CD4-positive, alpha-beta T cell (primary cell): ENCODE results near the gene MCC. TPM values are rescaled to one million over a fixed set of nuclear protein-coding genes. Genes with fewer than 3 reads are reported as not detected.

Experiments used
- ATAC-seq: fragments of 200-7000 bp; cut with Tn5 transposase; one replicate; pipeline ENCODE4 v1.10.0; 2022; ENCODE audit warnings: mild to moderate bottlenecking; ENCODE audit not compliant: poor library complexity
- CTCF ChIA-PET: fragments of 350-600 bp; sonication (Branson Sonifier 250); formaldehyde crosslinking; loops from one replicate; lab custom pipeline; 2021; ENCODE audit warnings: antibody characterized with exemption, inconsistent platforms; lab: Charles Lee
- POLR2A ChIA-PET: fragments of 350-600 bp; sonication (Branson Sonifier 250); formaldehyde crosslinking; loops from one replicate; lab custom pipeline; 2021; ENCODE audit warnings: antibody characterized with exemption, inconsistent platforms; lab: Charles Lee
- DNase-seq, 14 experiments: peaks; one replicate each; pipeline ENCODE4 v3.0.0-alpha.2; 2013 to 2020; ENCODE audit warnings: mixed read lengths in 2 of 14
- H3K27ac ChIP-seq, 2 donors: one replicate each; pipeline versions ENCODE4 v1.5.1 to v1.7.0; 2013; ENCODE audit warnings: low read length in 2 of 2, low read depth in 1 of 2, mild to moderate bottlenecking in 1 of 2
- H3K27me3 ChIP-seq, 2 experiments: 1 replicate in 1 of 2; 2 replicates in 1 of 2; pipeline versions ENCODE4 v1.6.1 to v1.7.0; 2013; ENCODE audit warnings: low read length in 2 of 2, control low read depth in 1 of 2, mild to moderate bottlenecking in 1 of 2, moderate library complexity in 1 of 2; ENCODE audit not compliant: insufficient read depth in 2 of 2, control insufficient read depth in 1 of 2
- H3K36me3 ChIP-seq: one replicate; pipeline ENCODE4 v1.6.1; 2013; ENCODE audit warnings: low read length, control low read depth; ENCODE audit not compliant: insufficient read depth
- H3K4me1 ChIP-seq: one replicate; pipeline ENCODE4 v1.6.1; 2013; ENCODE audit warnings: low read length, control low read depth; ENCODE audit not compliant: insufficient read depth
- H3K4me3 ChIP-seq: one replicate; pipeline ENCODE4 v1.5.1; 2013; ENCODE audit warnings: mild to moderate bottlenecking, low read length, moderate library complexity
- H3K9me3 ChIP-seq, 2 experiments: 1 replicate in 1 of 2; 2 replicates in 1 of 2; pipeline versions ENCODE4 v1.6.1 to v1.7.0; 2013; ENCODE audit warnings: low read length in 2 of 2, mild to moderate bottlenecking in 2 of 2, control low read depth in 1 of 2, moderate library complexity in 1 of 2; ENCODE audit not compliant: control insufficient read depth in 1 of 2, insufficient read depth in 1 of 2
- H3K27ac Mint-ChIP-seq: one replicate; pipeline ENCODE4 v1.8.0; 2020; ENCODE audit warnings: mixed read lengths
- H3K27me3 Mint-ChIP-seq: one replicate; pipeline ENCODE4 v1.8.0; 2021; ENCODE audit warnings: mixed read lengths
- H3K36me3 Mint-ChIP-seq: one replicate; pipeline ENCODE4 v1.8.0; 2021; ENCODE audit warnings: low read depth, mixed read lengths
- H3K4me1 Mint-ChIP-seq: one replicate; pipeline ENCODE4 v1.8.0; 2021; ENCODE audit warnings: low read depth, mixed read lengths
- H3K4me3 Mint-ChIP-seq: one replicate; pipeline ENCODE4 v1.8.0; 2020; ENCODE audit warnings: mild to moderate bottlenecking, mixed read lengths
- H3K9me3 Mint-ChIP-seq: one replicate; pipeline ENCODE4 v1.8.0; 2020; ENCODE audit warnings: mixed read lengths
- CTCF ChIP-seq: fragments of 200-600 bp; IDR thresholded peaks from one replicate; pipeline ENCODE4 v1.8.0; 2022; ENCODE audit warnings: antibody characterized with exemption, mild to moderate bottlenecking
- intact Hi-C, 2 experiments: fragments of 100-400 bp; cut with DNase I in 1 of 2; cut with micrococcal nuclease in 1 of 2; formaldehyde crosslinking; loops; one replicate each; pipeline versions ENCODE4 v1.15.1 to v1.9.0; 2023 to 2025; cut with DNase I, micrococcal nuclease
- total RNA-seq, 174 experiments: library from RNA in 2 of 174; stranded (reverse) in 2 of 174; gene quantifications; one replicate each; pipeline ENCODE4 v1.2.3 and lab custom pipeline; 2021 to 2026

MCC gene
- total RNA-seq, 2 experiments from 2014 or later: 3.2 to 3.3 TPM

GRCh38 chr5:113098378-113098777 lies 389.9 kb downstream of the MCC start:
- Mint-ChIP-seq H3K4me3 (no peak overlapping the region), H3K27ac (no peak overlapping the region), H3K9me3 (no peaks in the 10 kb centered on the region), H3K4me1 (no peaks in the 10 kb centered on the region), H3K36me3 (no peaks in the 10 kb centered on the region), H3K27me3 (no peaks in the 10 kb centered on the region)
- no peak for TF ChIP-seq CTCF
- ATAC-seq (no peak), DNase-seq (no peak)
- Histone ChIP-seq H3K36me3 (no peaks in the 10 kb centered on the region), H3K27me3 (no peaks in the 10 kb centered on the region), H3K4me1 (no peaks in the 10 kb centered on the region), H3K9me3 (no peaks in the 10 kb centered on the region), H3K4me3 (no peak overlapping the region), H3K27ac (no peak overlapping the region)
- intact Hi-C loops: no loop called here
- POLR2A ChIA-PET: no interaction called here
- CTCF ChIA-PET: no interaction called here

GRCh38 chr5:113095831-113096230 lies 392.4 kb downstream of the MCC start:
- Mint-ChIP-seq H3K27me3 (no peaks in the 10 kb centered on the region), H3K9me3 (no peaks in the 10 kb centered on the region), H3K27ac (no peak overlapping the region), H3K4me1 (peaks cover 4% of the 10 kb centered on the region), H3K4me3 (no peak overlapping the region), H3K36me3 (no peaks in the 10 kb centered on the region)
- Histone ChIP-seq H3K4me1 (no peaks in the 10 kb centered on the region), H3K27ac (no peak overlapping the region), H3K9me3 (no peaks in the 10 kb centered on the region), H3K4me3 (no peak overlapping the region), H3K36me3 (no peaks in the 10 kb centered on the region), H3K27me3 (no peaks in the 10 kb centered on the region)
- CTCF ChIA-PET: no interaction called here
- POLR2A ChIA-PET: no interaction called here
- ATAC-seq (no peak), DNase-seq (no peak)
- intact Hi-C loops: no loop called here
- TF ChIP-seq CTCF: no peak

- TF ChIP-seq CTCF: no peak
- Histone ChIP-seq H3K4me1 (no peaks in the 10 kb centered on the region), H3K9me3 (no peaks in the 10 kb centered on the region), H3K27me3 (no peaks in the 10 kb centered on the region), H3K27ac (no peak overlapping the region), H3K4me3 (no peak overlapping the region), H3K36me3 (no peaks in the 10 kb centered on the region)
- DNase-seq (no peak), ATAC-seq (no peak)
- ChIA-PET CTCF (interaction anchor here (0.6 kb wide), 1 partner anchor 319 kb away, joined by 4 read pairs; no protein-coding TSS in a partner anchor), POLR2A (interaction anchor here (1.1 kb wide), 1 partner anchor 10 kb away, joined by 3 read pairs; no protein-coding TSS in a partner anchor)
- no peak overlapping the region for H3K4me3 Mint-ChIP-seq
- peaks cover 14% of the 10 kb centered on the region for H3K4me1 Mint-ChIP-seq
- no peaks in the 10 kb centered on the region for H3K9me3 Mint-ChIP-seq
- no peak overlapping the region for H3K27ac Mint-ChIP-seq
- no peaks in the 10 kb centered on the region for H3K36me3 Mint-ChIP-seq
- intact Hi-C loops: no loop called here
- no peaks in the 10 kb centered on the region for H3K27me3 Mint-ChIP-seq
Measured at GRCh38 chr5:113093558-113093957, 394.7 kb downstream of the MCC start.
